Esophagus squamous epithelium (tissue), 4 donors: Measurements from ENCODE around the gene CYP4F2.

Experiments used
- CTCF ChIP-seq, 6 experiments: fragments of 450-650 bp in 4 of 6; fragments of 200-600 bp in 2 of 6; sonication (generic) in 2 of 6; IDR thresholded peaks; one replicate each; pipeline ENCODE4 v1.5.1; 2016 to 2019; ENCODE audit warnings: antibody characterized with exemption in 6 of 6, mild to moderate bottlenecking in 4 of 6, moderate library complexity in 4 of 6
- POLR2A ChIP-seq, 4 donors: fragments of 450-650 bp; IDR thresholded peaks; one replicate each; pipeline ENCODE4 v1.6.1; 2017; ENCODE audit warnings: antibody characterized with exemption in 4 of 4, mild to moderate bottlenecking in 4 of 4, moderate library complexity in 3 of 4

- TF ChIP-seq CTCF (IDR thresholded peaks at IDR 0.05) (no peak), POLR2A (IDR thresholded peaks at IDR 0.05) (no peak)
These were observed 692 bp downstream of the CYP4F2 start for GRCh38 chr19:15897026-15897737.
